HG03439 (cell line): Measurements from ENCODE around the gene SLC47A2.

ENCODE experiments used
- ATAC-seq: cut with Tn5 transposase; IDR thresholded peaks from one replicate; pipeline ENCODE4 v1.9.1; 2021; ENCODE audit warnings: mild to moderate bottlenecking, moderate library complexity; ENCODE audit not compliant: unreplicated experiment

The SLC47A2 gene

GRCh38 chr17:19729900-19730299, 13.5 kb upstream of the SLC47A2 start:
- no peak for ATAC-seq

DNA sequence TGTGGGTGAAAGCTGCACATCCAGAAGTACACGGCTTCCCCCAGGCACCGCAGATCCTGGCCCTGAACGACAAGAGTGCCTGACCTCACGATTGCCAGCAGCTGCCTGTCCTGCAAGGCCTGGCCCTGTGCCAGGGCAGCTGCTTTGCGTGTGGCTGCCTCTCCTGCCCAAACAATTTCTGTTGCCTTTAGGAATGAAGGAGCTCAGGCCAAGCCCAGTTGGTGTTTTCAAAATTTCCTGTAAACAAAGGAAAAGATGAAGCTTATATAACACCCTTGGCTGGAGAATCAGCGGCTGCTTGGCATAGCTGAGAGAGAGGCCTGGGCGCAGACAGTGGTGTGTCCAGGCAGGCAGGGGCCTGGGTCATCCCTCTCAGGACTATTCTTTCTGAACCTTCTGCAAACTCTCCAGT, 11.7 kb upstream of the SLC47A2 start:
- ATAC-seq: no peak

DNA sequence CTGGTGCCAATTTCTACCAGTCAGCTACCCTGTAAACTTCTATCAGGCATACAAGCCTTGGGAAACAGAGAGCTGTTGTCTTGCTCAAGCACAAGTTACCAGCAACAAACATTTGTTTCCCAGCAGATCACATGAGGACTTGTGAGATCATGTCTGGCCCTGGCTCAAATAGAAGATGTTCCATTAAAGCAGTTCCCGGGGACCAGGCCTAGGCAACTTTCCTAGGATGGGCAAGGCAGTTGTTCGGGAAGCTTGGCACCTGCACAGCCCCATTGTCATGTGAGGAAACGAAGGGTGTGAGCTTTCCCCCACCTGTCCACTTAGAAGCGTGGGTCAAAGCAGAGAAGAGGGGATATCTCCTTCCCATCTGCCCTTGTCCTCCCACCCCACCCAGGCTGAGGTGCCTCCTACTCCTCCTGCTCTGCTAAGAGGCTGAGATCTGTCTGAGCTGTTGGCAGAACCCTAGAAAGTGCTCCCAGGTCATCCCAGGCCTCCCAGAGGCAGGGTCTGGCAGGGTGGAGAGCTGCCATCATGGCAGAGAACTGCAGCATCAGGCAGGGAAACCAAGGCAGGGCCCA, 11.2 kb upstream of the SLC47A2 start:
- no peak for ATAC-seq

DNA sequence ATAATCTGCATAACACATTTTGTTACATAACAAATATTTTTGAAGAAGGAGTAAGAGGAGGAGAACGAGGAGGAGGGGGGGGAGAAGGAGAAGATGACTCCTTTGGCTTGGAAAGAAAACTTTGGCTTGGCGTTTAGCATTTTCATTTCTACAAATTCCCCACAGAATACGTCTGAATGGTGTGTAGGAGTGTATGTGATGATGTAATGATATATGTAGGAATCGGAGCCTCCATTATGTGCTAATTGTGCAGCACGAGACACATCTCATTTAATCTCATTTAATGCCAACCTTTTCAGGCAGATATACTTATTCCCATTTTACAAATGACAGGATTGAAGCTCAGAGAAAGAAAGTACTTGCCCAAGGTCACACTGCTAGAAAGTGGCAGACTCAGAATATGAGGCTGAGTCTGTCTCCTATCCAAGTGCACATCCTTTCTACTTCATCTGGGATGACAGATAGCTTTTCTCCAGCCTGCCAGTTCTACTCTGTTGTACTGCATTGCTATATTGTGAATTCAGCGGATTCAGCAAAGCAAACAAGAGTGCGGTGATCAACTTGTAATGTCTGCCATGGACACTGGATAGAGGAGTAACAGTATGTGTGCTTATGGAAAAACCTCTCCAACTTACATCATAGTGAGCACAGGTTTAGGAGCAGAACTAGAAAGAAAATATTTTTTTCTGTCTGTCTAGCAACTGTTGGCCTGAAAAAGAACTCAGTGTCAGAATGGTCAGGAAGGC, 10.4 kb upstream of the SLC47A2 start:
- no peak for ATAC-seq

GRCh38 chr17:19725486-19725885, 9.1 kb upstream of the SLC47A2 start:
- ATAC-seq: no peak

DNA sequence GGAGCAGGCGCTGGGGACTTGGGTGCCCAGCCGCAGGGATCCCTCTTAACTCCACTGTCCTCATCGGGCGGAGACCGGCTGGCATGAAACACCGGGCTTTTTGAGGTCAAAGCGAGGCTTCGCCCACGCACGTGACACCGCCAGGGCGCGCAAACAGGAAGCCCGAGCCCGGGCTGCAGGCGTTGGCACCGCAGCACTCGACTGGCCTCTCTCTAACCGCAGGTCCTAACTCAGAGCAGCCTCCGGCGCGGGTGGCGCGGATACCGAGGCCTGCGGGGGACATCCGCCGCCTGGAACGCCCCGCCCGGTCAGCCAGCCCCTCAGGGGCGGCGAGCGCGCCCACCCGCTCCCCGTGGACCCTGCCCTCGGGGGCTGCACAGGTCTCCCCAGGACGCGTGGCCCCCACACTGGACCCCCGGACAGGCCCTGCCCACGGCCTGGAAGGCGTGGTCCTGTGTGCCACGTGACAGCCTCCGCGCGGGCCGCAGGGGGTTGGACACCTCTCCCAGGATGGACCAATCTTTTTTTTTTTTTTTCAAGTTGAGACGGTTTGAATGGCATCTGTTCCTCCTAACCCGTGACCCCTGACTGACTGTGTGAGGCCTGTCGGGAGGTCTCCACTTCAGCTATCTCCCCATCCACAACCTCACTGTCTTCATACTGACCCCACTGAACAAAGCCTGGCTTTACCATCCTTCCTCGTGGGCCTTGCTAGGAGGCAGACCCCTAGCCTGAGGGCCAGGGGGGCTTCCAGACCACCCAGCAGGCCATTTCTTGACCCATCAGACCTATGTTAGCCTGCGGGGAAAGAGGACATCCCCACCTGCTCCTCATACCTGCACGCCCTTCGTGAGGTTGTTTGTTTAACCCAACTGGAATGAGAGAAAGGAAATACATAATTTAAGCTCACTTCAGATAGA, 8.4 kb upstream of the SLC47A2 start:
- ATAC-seq: no peak

DNA sequence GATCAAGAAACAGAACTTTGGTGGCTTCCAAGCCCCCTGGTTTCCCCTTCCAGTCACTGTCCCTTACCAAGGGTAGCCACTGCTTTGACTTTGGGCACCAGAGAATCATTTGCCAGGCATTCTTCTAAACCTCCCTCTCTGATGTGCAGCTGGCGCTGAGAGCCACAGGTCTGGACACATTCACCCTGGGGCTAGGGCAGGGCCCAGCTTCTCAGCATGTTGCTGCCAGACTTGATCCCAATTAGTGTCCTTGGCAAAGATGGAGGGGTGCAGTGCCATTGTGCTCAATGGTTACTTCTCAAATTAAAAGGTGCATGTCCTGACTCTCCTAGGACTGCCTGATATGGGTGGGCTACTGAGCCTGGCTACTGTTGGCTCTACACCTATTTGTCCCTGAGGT, 7.6 kb upstream of the SLC47A2 start:
- no peak for ATAC-seq

- ATAC-seq: no peak
Observed at GRCh38 chr17:19720631-19721426, 4.4 kb upstream of the SLC47A2 start.

GRCh38 chr17:19720210-19720475, 3.8 kb upstream of the SLC47A2 start:
- ATAC-seq: no peak

GRCh38 chr17:19719355-19720209, 3.2 kb upstream of the SLC47A2 start:
- ATAC-seq: no peak

DNA sequence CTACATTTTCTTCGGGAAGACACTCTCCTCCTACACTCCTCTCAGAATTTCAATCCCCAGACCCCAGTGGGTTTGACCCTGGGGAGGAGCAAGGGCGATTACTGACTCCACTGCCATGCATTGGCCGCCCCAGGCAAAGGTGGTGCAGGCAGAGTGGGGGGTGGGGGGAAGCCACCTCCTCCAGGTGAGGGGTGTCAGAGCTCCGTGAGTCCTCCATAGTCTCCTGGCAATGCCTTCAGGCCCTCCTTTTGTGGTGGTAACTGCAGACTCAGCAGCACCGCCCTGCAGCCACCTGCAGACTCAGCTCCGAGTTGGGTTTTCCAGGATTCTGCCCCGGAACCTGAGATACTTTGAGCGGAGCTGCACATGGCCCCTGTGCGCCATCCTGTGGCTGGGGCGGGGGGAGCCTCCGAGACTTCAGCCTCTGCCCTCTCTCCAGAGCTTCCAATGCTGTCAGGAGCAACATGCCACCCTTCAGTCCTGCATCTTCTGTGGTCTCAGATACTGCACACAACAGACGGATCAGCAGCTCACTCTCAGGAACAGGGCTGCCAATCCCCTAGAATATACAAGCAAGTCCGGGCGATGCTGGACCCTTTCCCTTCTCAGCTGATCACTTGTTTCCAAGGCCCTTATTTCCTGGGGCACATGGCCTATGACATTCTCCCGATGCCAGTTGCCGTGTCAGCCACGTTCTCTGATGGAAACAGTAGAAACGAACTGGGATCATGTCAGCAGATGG, 2.4 kb upstream of the SLC47A2 start:
- ATAC-seq: no peak

GRCh38 chr17:19718041-19718612, 1.7 kb upstream of the SLC47A2 start:
- ATAC-seq: no peak

DNA sequence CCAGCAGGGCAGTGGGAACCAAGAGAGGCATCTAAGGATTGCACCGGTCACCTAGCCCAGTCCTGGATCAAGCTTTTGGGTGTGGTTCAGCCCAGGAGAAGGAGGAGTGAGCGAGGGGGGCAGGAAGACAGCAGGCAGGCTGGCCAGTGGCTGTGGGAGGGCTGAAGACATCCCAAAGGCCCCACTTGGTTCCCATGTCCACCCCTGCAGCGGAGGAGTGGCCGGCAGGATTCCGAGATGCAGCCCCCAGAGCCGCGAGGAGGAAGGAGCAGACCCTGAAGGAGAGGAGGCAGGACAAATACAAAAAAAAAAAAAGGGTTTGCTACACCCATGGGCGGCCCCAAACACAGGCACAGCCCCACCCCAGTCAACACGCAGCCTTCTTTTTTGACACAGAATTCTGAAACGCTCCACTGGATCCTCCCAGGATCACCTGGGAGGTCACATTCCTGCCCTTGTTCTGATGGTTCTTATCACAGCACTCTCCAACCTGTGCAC, 1.1 kb upstream of the SLC47A2 start:
- no peak for ATAC-seq

DNA sequence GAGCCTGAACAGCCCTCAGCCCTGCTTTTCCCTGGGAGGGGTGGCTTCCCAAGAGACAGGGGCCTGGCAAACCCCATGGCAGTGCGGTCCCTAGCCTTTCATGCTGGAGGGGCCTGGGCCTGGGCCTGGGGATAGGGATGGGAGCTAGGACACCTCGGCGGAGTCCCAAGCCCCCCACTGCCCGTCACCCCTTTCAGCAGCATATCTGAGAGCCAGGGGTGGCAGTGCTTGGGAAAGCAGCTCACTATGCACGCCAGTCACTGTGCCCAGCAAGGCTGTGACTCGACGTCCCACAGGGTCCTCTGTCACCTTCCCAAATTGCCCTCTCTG, 612 bp upstream of the SLC47A2 start:
- no peak for ATAC-seq

GRCh38 chr17:19714542-19715411, 1.6 kb downstream of the SLC47A2 start:
- no peak for ATAC-seq

DNA sequence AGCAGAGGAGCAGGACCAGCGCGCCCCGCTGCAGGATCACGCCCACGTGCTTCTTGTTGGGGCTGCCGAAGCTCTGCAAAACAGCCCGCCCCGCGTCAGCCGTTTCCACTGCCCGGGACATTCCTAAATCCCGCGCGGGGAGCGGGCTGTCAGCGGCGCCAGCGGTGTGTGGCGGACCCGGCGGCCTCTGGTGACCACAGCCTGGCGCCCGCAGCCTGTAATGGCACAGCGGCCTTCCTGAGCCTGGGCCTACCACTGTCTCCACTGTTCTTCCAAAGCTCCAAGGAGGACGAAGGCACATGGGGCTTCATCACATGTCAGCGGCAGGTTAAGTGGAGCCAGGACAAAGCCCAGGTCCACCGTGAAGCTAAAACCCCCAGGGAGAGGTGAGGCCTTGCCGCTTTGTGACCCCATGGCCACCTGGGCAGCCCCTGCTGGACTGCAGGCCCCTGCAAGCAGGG, 2.5 kb downstream of the SLC47A2 start:
- no peak for ATAC-seq

DNA sequence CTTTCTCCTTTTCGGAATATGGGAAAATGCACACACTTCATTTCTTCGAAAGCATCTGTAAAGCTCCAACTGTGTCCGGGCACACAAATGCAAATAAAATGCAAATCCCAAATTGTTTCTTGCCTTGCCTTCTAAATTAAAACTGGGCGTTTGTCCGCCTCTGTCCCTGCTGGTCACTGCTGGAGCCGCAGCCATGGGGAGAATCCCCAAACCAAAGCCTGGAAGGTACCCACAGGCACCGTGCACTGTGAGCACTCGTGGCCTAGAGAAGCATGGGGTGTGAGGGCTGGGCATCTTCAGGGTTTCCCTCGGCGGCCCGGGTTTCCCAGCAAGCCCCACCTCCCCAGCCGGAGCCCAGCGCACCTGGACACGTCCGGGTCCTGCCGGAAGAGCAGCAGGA, 2.9 kb downstream of the SLC47A2 start:
- no peak for ATAC-seq

GRCh38 chr17:19712436-19713004, 3.9 kb downstream of the SLC47A2 start:
- ATAC-seq: no peak
